Measurements from ENCODE around the gene ALDOA.

DNA sequence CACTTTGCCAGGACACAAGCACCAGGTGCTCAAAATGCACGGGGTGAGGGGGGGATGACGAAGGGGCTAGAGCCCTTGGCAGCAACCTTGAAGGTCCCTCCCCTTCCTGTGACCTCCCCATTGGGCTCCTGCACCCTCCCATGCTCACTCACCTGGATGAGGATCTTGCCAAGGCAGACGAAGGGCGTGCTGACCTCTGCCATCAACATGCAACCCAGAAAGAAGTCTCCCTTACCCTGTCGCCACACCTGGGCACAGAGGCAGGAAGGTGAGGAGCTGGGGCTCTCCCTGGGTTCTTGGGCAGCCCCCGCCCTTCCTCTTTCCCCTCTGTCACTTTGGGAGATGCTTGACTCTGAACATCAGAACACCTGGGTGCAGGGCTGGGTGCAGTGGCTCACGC lies 40.0 kb upstream of the ALDOA start:
- TF ChIP-seq, protein P1, sequence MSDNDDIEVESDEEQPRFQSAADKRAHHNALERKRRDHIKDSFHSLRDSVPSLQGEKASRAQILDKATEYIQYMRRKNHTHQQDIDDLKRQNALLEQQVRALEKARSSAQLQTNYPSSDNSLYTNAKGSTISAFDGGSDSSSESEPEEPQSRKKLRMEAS (CRISPR knock-in tag; IDR thresholded peaks at IDR 0.05), result no peak
- TF ChIP-seq, protein P2, sequence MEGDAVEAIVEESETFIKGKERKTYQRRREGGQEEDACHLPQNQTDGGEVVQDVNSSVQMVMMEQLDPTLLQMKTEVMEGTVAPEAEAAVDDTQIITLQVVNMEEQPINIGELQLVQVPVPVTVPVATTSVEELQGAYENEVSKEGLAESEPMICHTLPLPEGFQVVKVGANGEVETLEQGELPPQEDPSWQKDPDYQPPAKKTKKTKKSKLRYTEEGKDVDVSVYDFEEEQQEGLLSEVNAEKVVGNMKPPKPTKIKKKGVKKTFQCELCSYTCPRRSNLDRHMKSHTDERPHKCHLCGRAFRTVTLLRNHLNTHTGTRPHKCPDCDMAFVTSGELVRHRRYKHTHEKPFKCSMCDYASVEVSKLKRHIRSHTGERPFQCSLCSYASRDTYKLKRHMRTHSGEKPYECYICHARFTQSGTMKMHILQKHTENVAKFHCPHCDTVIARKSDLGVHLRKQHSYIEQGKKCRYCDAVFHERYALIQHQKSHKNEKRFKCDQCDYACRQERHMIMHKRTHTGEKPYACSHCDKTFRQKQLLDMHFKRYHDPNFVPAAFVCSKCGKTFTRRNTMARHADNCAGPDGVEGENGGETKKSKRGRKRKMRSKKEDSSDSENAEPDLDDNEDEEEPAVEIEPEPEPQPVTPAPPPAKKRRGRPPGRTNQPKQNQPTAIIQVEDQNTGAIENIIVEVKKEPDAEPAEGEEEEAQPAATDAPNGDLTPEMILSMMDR (IDR thresholded peaks at IDR 0.05 in 2 of 3, conservative IDR thresholded peaks at IDR 0.05 in 1 of 3; ENCODE audit: insufficient read depth in 2 of 3, low read depth in 1 of 3, low read length in 3 of 3), result no peak
- TF ChIP-seq SNIP1 (IDR thresholded peaks at IDR 0.05; ENCODE audit: low read depth), result no peak
- TF ChIP-seq SREBF2 (CRISPR knock-in tag; IDR thresholded peaks at IDR 0.05), result no peak
- TF ChIP-seq CAMTA2 (CRISPR knock-in tag; conservative IDR thresholded peaks at IDR 0.05), result no peak
- no peak for TF ChIP-seq U2AF1 (optimal IDR thresholded peaks at IDR 0.05; ENCODE audit: low read depth, low read length)
- TF ChIP-seq, protein P3, sequence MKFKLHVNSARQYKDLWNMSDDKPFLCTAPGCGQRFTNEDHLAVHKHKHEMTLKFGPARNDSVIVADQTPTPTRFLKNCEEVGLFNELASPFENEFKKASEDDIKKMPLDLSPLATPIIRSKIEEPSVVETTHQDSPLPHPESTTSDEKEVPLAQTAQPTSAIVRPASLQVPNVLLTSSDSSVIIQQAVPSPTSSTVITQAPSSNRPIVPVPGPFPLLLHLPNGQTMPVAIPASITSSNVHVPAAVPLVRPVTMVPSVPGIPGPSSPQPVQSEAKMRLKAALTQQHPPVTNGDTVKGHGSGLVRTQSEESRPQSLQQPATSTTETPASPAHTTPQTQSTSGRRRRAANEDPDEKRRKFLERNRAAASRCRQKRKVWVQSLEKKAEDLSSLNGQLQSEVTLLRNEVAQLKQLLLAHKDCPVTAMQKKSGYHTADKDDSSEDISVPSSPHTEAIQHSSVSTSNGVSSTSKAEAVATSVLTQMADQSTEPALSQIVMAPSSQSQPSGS (CRISPR knock-in tag; IDR thresholded peaks at IDR 0.05), result no peak
- TF ChIP-seq, protein P4, sequence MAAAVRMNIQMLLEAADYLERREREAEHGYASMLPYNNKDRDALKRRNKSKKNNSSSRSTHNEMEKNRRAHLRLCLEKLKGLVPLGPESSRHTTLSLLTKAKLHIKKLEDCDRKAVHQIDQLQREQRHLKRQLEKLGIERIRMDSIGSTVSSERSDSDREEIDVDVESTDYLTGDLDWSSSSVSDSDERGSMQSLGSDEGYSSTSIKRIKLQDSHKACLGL (CRISPR knock-in tag; IDR thresholded peaks at IDR 0.05; ENCODE audit: borderline replicate concordance, poor library complexity, severe bottlenecking), result no peak

Measured in K562 (cell line).